GM08714 (cell line): ENCODE results near the gene BCAS1.

Source experiments
- H3K4me3 ChIP-seq: fragments of 200-500 bp; sonication (Bioruptor generic); 2 replicates; pipeline ENCODE4 v1.5.1; 2014; ENCODE audit warnings: mild to moderate bottlenecking, low read length, inconsistent platforms
- ZNF274 ChIP-seq: IDR thresholded peaks from 2 replicates; pipeline ENCODE4 v1.6.1; 2012; ENCODE audit warnings: mild to moderate bottlenecking, low read depth, low read length

Gene BCAS1

GRCh38 chr20:53923566-53924369 is 146.6 kb downstream of the BCAS1 start:
- TF ChIP-seq ZNF274, result no peak
- no peak overlapping the region for H3K4me3 ChIP-seq

- no peak overlapping the region for H3K4me3 ChIP-seq
- no peak for TF ChIP-seq ZNF274
Observed at GRCh38 chr20:53922901-53923314, 147.5 kb downstream of the BCAS1 start.

GRCh38 chr20:53921443-53921973 is 148.9 kb downstream of the BCAS1 start:
- TF ChIP-seq ZNF274, result no peak
- H3K4me3 ChIP-seq, result no peak overlapping the region

- no peak overlapping the region for H3K4me3 ChIP-seq
- no peak for TF ChIP-seq ZNF274
Observed at GRCh38 chr20:53920647-53921245, 149.6 kb downstream of the BCAS1 start.

GRCh38 chr20:53919886-53920285 is 150.5 kb downstream of the BCAS1 start:
- no peak for TF ChIP-seq ZNF274
- H3K4me3 ChIP-seq, result no peak overlapping the region

- no peak for TF ChIP-seq ZNF274
- H3K4me3 ChIP-seq, result no peak overlapping the region
Observed at GRCh38 chr20:53918949-53919361, 151.4 kb downstream of the BCAS1 start.

GRCh38 chr20:53918020-53918311 is 152.4 kb downstream of the BCAS1 start:
- H3K4me3 ChIP-seq, result no peak overlapping the region

GRCh38 chr20:53917145-53918019 is 153.0 kb downstream of the BCAS1 start:
- no peak for TF ChIP-seq ZNF274
- peak overlapping the region; percentile 40; the same call in 1 of the 2 replicates for H3K4me3 ChIP-seq

More at GRCh38 chr20:53918020-53918311, 152.4 kb downstream of the BCAS1 start:
- TF ChIP-seq ZNF274, result no peak

- TF ChIP-seq ZNF274, result no peak
- peak overlapping the region; percentile 5; the same call in 1 of the 2 replicates for H3K4me3 ChIP-seq
Observed at GRCh38 chr20:53916173-53916512, 154.3 kb downstream of the BCAS1 start.

- TF ChIP-seq ZNF274, result no peak
- H3K4me3 ChIP-seq, result peak overlapping the region; percentile 57; the same call in 1 of the 2 replicates
Observed at GRCh38 chr20:53915446-53916172, 154.8 kb downstream of the BCAS1 start.

GRCh38 chr20:53914781-53915445 is 155.5 kb downstream of the BCAS1 start:
- H3K4me3 ChIP-seq, result peak overlapping the region; percentile 57; the same call in 1 of the 2 replicates
- TF ChIP-seq ZNF274, result no peak

GRCh38 chr20:53914091-53914780 is 156.2 kb downstream of the BCAS1 start:
- no peak overlapping the region for H3K4me3 ChIP-seq
- no peak for TF ChIP-seq ZNF274

GRCh38 chr20:53911301-53911700 is 159.1 kb downstream of the BCAS1 start:
- TF ChIP-seq ZNF274, result no peak
- no peak overlapping the region for H3K4me3 ChIP-seq
